T-cell (primary cell): ENCODE results near the gene SPAG9. TPM values are rescaled to one million over a fixed set of nuclear protein-coding genes. Genes with fewer than 3 reads are reported as not detected.

Experiments used
- ATAC-seq, 4 experiments: fragments of 200-7000 bp in 3 of 4; fragments of 150-1000 bp in 1 of 4; cut with Tn5 transposase; replicated peaks in 1 of 4; 1 replicate in 3 of 4; 2 replicates in 1 of 4; pipeline ENCODE4 v1.10.0; 2021; ENCODE audit warnings: moderate library complexity in 3 of 4, mild to moderate bottlenecking in 2 of 4, moderate number of reproducible peaks in 1 of 4
- CTCF ChIA-PET, 2 donors: fragments of 300-600 bp; sonication (Branson Sonifier 250); formaldehyde crosslinking; loops; one replicate each; lab custom pipeline; 2022; ENCODE audit warnings: antibody characterized with exemption in 2 of 2; lab: Charles Lee
- POLR2A ChIA-PET, 2 donors: fragments of 300-600 bp; sonication (Branson Sonifier 250); formaldehyde crosslinking; loops; one replicate each; lab custom pipeline; 2022; ENCODE audit warnings: antibody characterized with exemption in 2 of 2; lab: Charles Lee
- DNase-seq, 35 experiments: peaks; one replicate each; pipeline versions ENCODE4 v3.0.0 to v3.0.0-alpha.2; 2013 to 2023
- H3K27ac ChIP-seq: one replicate; pipeline ENCODE4 v1.5.1; 2013; ENCODE audit warnings: low read length
- H3K27me3 ChIP-seq, 2 experiments: replicated peaks in 1 of 2; 1 replicate in 1 of 2; 2 replicates in 1 of 2; pipeline versions ENCODE4 v1.6.1 to v1.7.0; 2013; ENCODE audit warnings: low read length in 1 of 2, mixed read lengths in 1 of 2; ENCODE audit not compliant: control insufficient read depth in 2 of 2, insufficient read depth in 2 of 2; ENCODE audit errors: extremely low read depth in 1 of 2
- H3K36me3 ChIP-seq, 2 donors: 1 replicate in 1 of 2; 2 replicates in 1 of 2; pipeline versions ENCODE4 v1.6.1 to v1.7.0; 2013; ENCODE audit warnings: low read length in 1 of 2; ENCODE audit not compliant: control insufficient read depth in 2 of 2, insufficient read depth in 1 of 2; ENCODE audit errors: extremely low read depth in 1 of 2
- H3K4me1 ChIP-seq, 2 experiments: 1 replicate in 1 of 2; 2 replicates in 1 of 2; pipeline versions ENCODE4 v1.6.1 to v1.7.0; 2013; ENCODE audit warnings: low read length in 2 of 2, mixed read lengths in 1 of 2; ENCODE audit not compliant: insufficient read depth in 2 of 2, control insufficient read depth in 1 of 2; ENCODE audit errors: extremely low read depth in 1 of 2
- H3K4me3 ChIP-seq, 2 donors: 1 replicate in 1 of 2; 2 replicates in 1 of 2; pipeline versions ENCODE4 v1.5.1 to v1.7.0; 2013; ENCODE audit warnings: mild to moderate bottlenecking in 2 of 2, low read length in 1 of 2, moderate library complexity in 1 of 2; ENCODE audit not compliant: control insufficient read depth in 1 of 2; ENCODE audit errors: extremely low read depth in 1 of 2
- H3K9me3 ChIP-seq: 2 replicates; pipeline ENCODE4 v1.7.0; 2013
- H3K27ac Mint-ChIP-seq, 2 donors: one replicate each; pipeline ENCODE4 v1.8.0; 2020 to 2021; ENCODE audit warnings: mild to moderate bottlenecking in 2 of 2, mixed read lengths in 2 of 2
- H3K27me3 Mint-ChIP-seq, 2 donors: one replicate each; pipeline ENCODE4 v1.8.0; 2021 to 2022; ENCODE audit warnings: mixed read lengths in 2 of 2
- H3K36me3 Mint-ChIP-seq: one replicate; pipeline ENCODE4 v1.8.0; 2021; ENCODE audit warnings: mixed read lengths
- H3K4me1 Mint-ChIP-seq, 3 donors: one replicate each; pipeline ENCODE4 v1.8.0; 2020 to 2022; ENCODE audit warnings: mixed read lengths in 3 of 3, mild to moderate bottlenecking in 1 of 3
- H3K4me3 Mint-ChIP-seq, 3 donors: one replicate each; pipeline ENCODE4 v1.8.0; 2020 to 2022; ENCODE audit warnings: mild to moderate bottlenecking in 3 of 3, mixed read lengths in 3 of 3, moderate library complexity in 3 of 3
- H3K9me3 Mint-ChIP-seq, 3 donors: one replicate each; pipeline ENCODE4 v1.8.0; 2020 to 2022; ENCODE audit warnings: mixed read lengths in 3 of 3
- WGBS: methylation state at CpG from one replicate; pipeline ENCODE4 v1.1.5; 2013; ENCODE audit warnings: missing lambda C conversion rate; ENCODE audit not compliant: insufficient coverage; 5-methylcytosine and 5-hydroxymethylcytosine counted together
- total RNA-seq, 35 experiments: library from RNA in 6 of 35; stranded (reverse) in 6 of 35; fragments of 120-200 nt in 1 of 35; gene quantifications; one replicate each; pipeline versions ENCODE4 v1.2.1 to v1.2.4 and lab custom pipeline; 2013 to 2026

Gene SPAG9
- total RNA-seq, 5 donors from 2014 or later (not counting 1 experiment from before 2014, with no cell fraction given), result 48.9 to 61.8 (median 51.9) TPM

DNA sequence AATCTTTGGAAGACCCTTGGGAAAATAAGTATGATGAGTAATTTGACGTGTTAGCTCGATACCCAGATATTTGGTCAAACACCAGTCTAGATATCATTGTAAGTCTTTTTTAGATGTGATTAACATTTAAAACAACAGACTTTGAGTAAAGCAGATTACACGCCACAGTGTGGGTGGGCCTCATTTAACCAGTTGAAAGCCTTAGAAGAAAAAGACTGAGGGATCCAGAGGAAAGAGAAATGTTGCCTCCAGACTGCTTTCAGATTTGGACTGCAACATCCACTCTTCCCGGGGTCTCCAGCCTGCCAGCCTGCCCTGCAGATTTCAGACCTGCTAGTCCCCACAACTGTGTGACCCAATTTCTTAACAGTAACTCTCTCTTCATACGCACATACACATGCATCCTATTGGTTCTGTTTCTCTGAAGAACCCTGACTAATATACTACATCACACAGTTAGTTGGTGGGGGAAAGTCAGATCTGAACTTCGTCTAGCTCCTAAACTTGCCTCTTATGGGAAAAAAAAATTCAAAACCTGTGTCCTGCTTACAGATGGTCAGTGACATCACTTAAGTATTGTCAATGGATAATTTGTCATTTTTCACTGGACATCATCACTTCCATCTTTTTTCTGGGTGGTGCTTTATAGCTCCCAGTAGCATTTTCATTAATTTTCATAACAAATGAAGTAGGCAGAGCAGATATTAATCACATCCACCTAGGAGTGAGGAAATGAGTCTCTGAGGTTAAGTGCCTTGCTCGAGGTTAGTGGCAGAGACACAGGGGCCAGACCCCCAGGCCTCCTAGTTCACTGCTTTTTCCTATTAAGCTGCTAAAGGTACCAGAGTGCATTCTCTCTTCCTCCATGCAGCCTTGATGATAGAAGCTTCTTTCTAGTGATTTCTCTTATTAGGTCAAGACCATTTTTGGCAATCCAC, 146.8 kb downstream of the SPAG9 start:
- no peak for ATAC-seq
- Mint-ChIP-seq H3K36me3 (peaks cover 61% of the 10 kb centered on the region), H3K27me3 (no peaks in the 10 kb centered on the region), H3K4me1 (peaks cover 14 to 19% (median 19%) of the 10 kb centered on the region in 3 donors), H3K27ac (no peak overlapping the region), H3K4me3 (no peak overlapping the region), H3K9me3 (no peaks in the 10 kb centered on the region)
- Histone ChIP-seq H3K9me3 (no peaks in the 10 kb centered on the region), H3K4me1 (peaks cover 0 to 9% of the 10 kb centered on the region in 2 experiments), H3K4me3 (no peak overlapping the region), H3K27ac (no peak overlapping the region), H3K27me3 (no peaks in the 10 kb centered on the region), H3K36me3 (peaks cover 0 to 59% of the 10 kb centered on the region in 2 donors)
- CTCF ChIA-PET, result interaction anchor here in 1 of 2 donors (0.5 kb wide), 1 partner anchor 83 kb away, joined by 3 read pairs; no protein-coding TSS in a partner anchor
- POLR2A ChIA-PET, result no interaction called here
- 100% methylated on average over 1 of the region's 7 CpGs for WGBS
- DNase-seq, result no peak

DNA sequence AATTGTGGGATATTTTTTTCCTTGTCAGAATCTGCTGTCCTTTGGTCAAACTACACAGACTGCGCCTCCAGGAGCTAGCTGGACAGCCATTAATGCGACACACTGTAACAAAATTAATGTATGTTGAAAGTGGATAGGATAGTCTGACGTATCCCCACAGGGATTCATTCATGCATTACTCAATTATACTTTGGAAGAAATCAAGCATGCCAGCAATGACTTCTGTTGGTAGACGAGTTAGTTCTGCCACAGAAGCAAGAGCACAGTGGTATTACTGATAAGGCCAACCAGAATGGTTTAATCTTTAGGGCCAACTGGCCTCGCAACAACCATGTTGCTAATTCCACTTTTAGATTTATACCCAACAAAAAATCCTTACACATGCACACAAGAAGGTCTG, 148.1 kb downstream of the SPAG9 start:
- no peaks in the 10 kb centered on the region for H3K9me3 ChIP-seq
- H3K36me3 Mint-ChIP-seq, result peaks cover 52% of the 10 kb centered on the region
- no peak overlapping the region for H3K4me3 Mint-ChIP-seq
- ChIA-PET CTCF (no interaction called here), POLR2A (no interaction called here)
- no peaks in the 10 kb centered on the region for H3K9me3 Mint-ChIP-seq
- H3K4me1 Mint-ChIP-seq, result peaks cover 8% of the 10 kb centered on the region in 3 donors
- H3K27me3 Mint-ChIP-seq, result no peaks in the 10 kb centered on the region
- no peak overlapping the region for H3K27ac ChIP-seq
- DNase-seq (no peak), ATAC-seq (no peak)
- H3K27me3 ChIP-seq, result no peaks in the 10 kb centered on the region
- no peak overlapping the region for H3K4me3 ChIP-seq
- no peak overlapping the region for H3K27ac Mint-ChIP-seq
- peaks cover 0 to 49% of the 10 kb centered on the region in 2 donors for H3K36me3 ChIP-seq
- 100% methylated on average over 1 of the region's 5 CpGs for WGBS
- peaks cover 0 to 7% of the 10 kb centered on the region in 2 experiments for H3K4me1 ChIP-seq

GRCh38 chr17:50967795-50968194, 152.9 kb downstream of the SPAG9 start:
- Histone ChIP-seq H3K27ac (no peak overlapping the region), H3K4me3 (no peak overlapping the region), H3K36me3 (peaks cover 0 to 41% of the 10 kb centered on the region in 2 donors), H3K27me3 (no peaks in the 10 kb centered on the region), H3K9me3 (no peaks in the 10 kb centered on the region), H3K4me1 (no peaks in the 10 kb centered on the region)
- Mint-ChIP-seq H3K4me3 (no peak overlapping the region), H3K36me3 (peaks cover 37% of the 10 kb centered on the region), H3K27ac (no peak overlapping the region), H3K4me1 (peaks cover 5 to 13% (median 10%) of the 10 kb centered on the region in 3 donors), H3K27me3 (no peaks in the 10 kb centered on the region), H3K9me3 (no peaks in the 10 kb centered on the region)
- POLR2A ChIA-PET, result no interaction called here
- DNase-seq (no peak), ATAC-seq (no peak)
- 86% methylated on average over 1 of the region's 1 CpG for WGBS
- CTCF ChIA-PET, result no interaction called here

- Mint-ChIP-seq H3K36me3 (peaks cover 37% of the 10 kb centered on the region), H3K27me3 (no peaks in the 10 kb centered on the region), H3K27ac (peak overlapping the region; percentile 28 to 57), H3K9me3 (no peaks in the 10 kb centered on the region), H3K4me3 (no peak overlapping the region), H3K4me1 (peaks cover 5 to 13% (median 10%) of the 10 kb centered on the region in 3 donors)
- Histone ChIP-seq H3K4me3 (no peak overlapping the region), H3K36me3 (peaks cover 0 to 41% of the 10 kb centered on the region in 2 donors), H3K4me1 (no peaks in the 10 kb centered on the region), H3K27me3 (no peaks in the 10 kb centered on the region), H3K9me3 (no peaks in the 10 kb centered on the region), H3K27ac (no peak overlapping the region)
- WGBS, result no CpG with 5 or more reads among the region's 3 CpGs
- no peak for ATAC-seq
- ChIA-PET POLR2A (no interaction called here), CTCF (interaction anchor here in 1 of 2 donors (1.0 to 1.5 kb wide), 5 partner anchors 9 to 114 kb away, joined by 3 to 8 read pairs (median 4); no protein-coding TSS in a partner anchor)
- DNase-seq, result no peak
Observed at GRCh38 chr17:50966163-50966666, 154.5 kb downstream of the SPAG9 start.

GRCh38 chr17:50963139-50963538, 157.5 kb downstream of the SPAG9 start:
- no CpG with 5 or more reads among the region's 2 CpGs for WGBS
- Histone ChIP-seq H3K9me3 (no peaks in the 10 kb centered on the region), H3K36me3 (peaks cover 0 to 22% of the 10 kb centered on the region in 2 donors), H3K27ac (no peak overlapping the region), H3K27me3 (no peaks in the 10 kb centered on the region), H3K4me1 (no peaks in the 10 kb centered on the region), H3K4me3 (no peak overlapping the region)
- Mint-ChIP-seq H3K4me1 (peaks cover 5 to 13% (median 10%) of the 10 kb centered on the region in 3 donors), H3K27ac (no peak overlapping the region), H3K9me3 (no peaks in the 10 kb centered on the region), H3K36me3 (peaks cover 20% of the 10 kb centered on the region), H3K4me3 (no peak overlapping the region), H3K27me3 (no peaks in the 10 kb centered on the region)
- CTCF ChIA-PET, result interaction anchor here (0.6 to 1.8 kb wide), 4 partner anchors 13 to 1024 kb away, joined by 3 to 5 read pairs (median 4); no protein-coding TSS in a partner anchor
- POLR2A ChIA-PET, result interaction anchor here in 1 of 2 donors (0.6 kb wide), 1 partner anchor 84 kb away, joined by 3 read pairs; no protein-coding TSS in a partner anchor
- ATAC-seq (no peak), DNase-seq (no peak)
